ENCODE data around the gene SLC22A13. TPM values are rescaled to one million over a fixed set of nuclear protein-coding genes. Genes with fewer than 3 reads are reported as not detected.
"Not testable (repeated sequence)": the region's sequence is repeated elsewhere in the genome, so short reads cannot be mapped to it uniquely, and the experiment has no call there.

SLC22A13 gene
- total RNA-seq, 1 donor from 2014 or later, result 1.2 TPM

- H3K4me3 Mint-ChIP-seq (ENCODE audit: unreplicated experiment), result no peak overlapping the region
- DNase-seq (ENCODE audit: extremely low spot score, unreplicated experiment), result peak; percentile 44
- no peaks in the 10 kb centered on the region for H3K4me1 Mint-ChIP-seq (ENCODE audit: unreplicated experiment)
- no peaks in the 10 kb centered on the region for H3K9me3 Mint-ChIP-seq (ENCODE audit: unreplicated experiment)
- no peak overlapping the region for H3K27ac Mint-ChIP-seq (ENCODE audit: unreplicated experiment)
- peaks cover 29% of the 10 kb centered on the region for H3K36me3 Mint-ChIP-seq (ENCODE audit: unreplicated experiment)
- H3K27me3 Mint-ChIP-seq (ENCODE audit: unreplicated experiment), result no peaks in the 10 kb centered on the region
- TF ChIP-seq, protein P1, sequence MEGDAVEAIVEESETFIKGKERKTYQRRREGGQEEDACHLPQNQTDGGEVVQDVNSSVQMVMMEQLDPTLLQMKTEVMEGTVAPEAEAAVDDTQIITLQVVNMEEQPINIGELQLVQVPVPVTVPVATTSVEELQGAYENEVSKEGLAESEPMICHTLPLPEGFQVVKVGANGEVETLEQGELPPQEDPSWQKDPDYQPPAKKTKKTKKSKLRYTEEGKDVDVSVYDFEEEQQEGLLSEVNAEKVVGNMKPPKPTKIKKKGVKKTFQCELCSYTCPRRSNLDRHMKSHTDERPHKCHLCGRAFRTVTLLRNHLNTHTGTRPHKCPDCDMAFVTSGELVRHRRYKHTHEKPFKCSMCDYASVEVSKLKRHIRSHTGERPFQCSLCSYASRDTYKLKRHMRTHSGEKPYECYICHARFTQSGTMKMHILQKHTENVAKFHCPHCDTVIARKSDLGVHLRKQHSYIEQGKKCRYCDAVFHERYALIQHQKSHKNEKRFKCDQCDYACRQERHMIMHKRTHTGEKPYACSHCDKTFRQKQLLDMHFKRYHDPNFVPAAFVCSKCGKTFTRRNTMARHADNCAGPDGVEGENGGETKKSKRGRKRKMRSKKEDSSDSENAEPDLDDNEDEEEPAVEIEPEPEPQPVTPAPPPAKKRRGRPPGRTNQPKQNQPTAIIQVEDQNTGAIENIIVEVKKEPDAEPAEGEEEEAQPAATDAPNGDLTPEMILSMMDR (IDR thresholded peaks at IDR 0.05), result no peak
Observed at GRCh38 chr3:38278841-38279240, 13.2 kb downstream of the SLC22A13 start.

- Mint-ChIP-seq H3K9me3 (ENCODE audit: unreplicated experiment) (no peaks in the 10 kb centered on the region), H3K27ac (ENCODE audit: unreplicated experiment) (no peak within 1 kb of the TSS), H3K4me1 (ENCODE audit: unreplicated experiment) (no peaks in the 10 kb centered on the region)
Observed at GRCh38 chr3:38281895-38282686, 16.5 kb downstream of the SLC22A13 start, which contains the start of gene SLC22A14. SLC22A14 (plus strand) TSS chr3:38282294; CDS start chr3:38306027, 23,733 bp downstream.

GRCh38 chr3:38283810-38284755 is 18.5 kb downstream of the SLC22A13 start:
- Mint-ChIP-seq H3K27ac (ENCODE audit: unreplicated experiment) (no peak overlapping the region), H3K4me3 (ENCODE audit: unreplicated experiment) (no peak overlapping the region), H3K4me1 (ENCODE audit: unreplicated experiment) (no peaks in the 10 kb centered on the region), H3K27me3 (ENCODE audit: unreplicated experiment) (no peaks in the 10 kb centered on the region), H3K9me3 (ENCODE audit: unreplicated experiment) (no peaks in the 10 kb centered on the region), H3K36me3 (ENCODE audit: unreplicated experiment) (peaks cover 10% of the 10 kb centered on the region)
- TF ChIP-seq, protein P1 (IDR thresholded peaks at IDR 0.05), result no peak
- no peak for DNase-seq (ENCODE audit: extremely low spot score, unreplicated experiment)

More at GRCh38 chr3:38281895-38282686, 16.5 kb downstream of the SLC22A13 start, which contains the start of gene SLC22A14:
- TF ChIP-seq, protein P1 (IDR thresholded peaks at IDR 0.05), result no peak
- no peaks in the 10 kb centered on the region for H3K27me3 Mint-ChIP-seq (ENCODE audit: unreplicated experiment)
- H3K4me3 Mint-ChIP-seq (ENCODE audit: unreplicated experiment), result no peak within 1 kb of the TSS
- peak; percentile 78 for DNase-seq (ENCODE audit: extremely low spot score, unreplicated experiment)
- peaks cover 21% of the 10 kb centered on the region for H3K36me3 Mint-ChIP-seq (ENCODE audit: unreplicated experiment)

- Mint-ChIP-seq H3K27ac (ENCODE audit: unreplicated experiment) (no peak overlapping the region), H3K4me1 (ENCODE audit: unreplicated experiment) (no peaks in the 10 kb centered on the region), H3K9me3 (ENCODE audit: unreplicated experiment) (no peaks in the 10 kb centered on the region), H3K27me3 (ENCODE audit: unreplicated experiment) (no peaks in the 10 kb centered on the region), H3K4me3 (ENCODE audit: unreplicated experiment) (no peak overlapping the region), H3K36me3 (ENCODE audit: unreplicated experiment) (peaks cover 9% of the 10 kb centered on the region)
- DNase-seq (ENCODE audit: extremely low spot score, unreplicated experiment), result no peak
- TF ChIP-seq, protein P1 (IDR thresholded peaks at IDR 0.05), result no peak
Observed at GRCh38 chr3:38284756-38285150, 19.1 kb downstream of the SLC22A13 start.

DNA sequence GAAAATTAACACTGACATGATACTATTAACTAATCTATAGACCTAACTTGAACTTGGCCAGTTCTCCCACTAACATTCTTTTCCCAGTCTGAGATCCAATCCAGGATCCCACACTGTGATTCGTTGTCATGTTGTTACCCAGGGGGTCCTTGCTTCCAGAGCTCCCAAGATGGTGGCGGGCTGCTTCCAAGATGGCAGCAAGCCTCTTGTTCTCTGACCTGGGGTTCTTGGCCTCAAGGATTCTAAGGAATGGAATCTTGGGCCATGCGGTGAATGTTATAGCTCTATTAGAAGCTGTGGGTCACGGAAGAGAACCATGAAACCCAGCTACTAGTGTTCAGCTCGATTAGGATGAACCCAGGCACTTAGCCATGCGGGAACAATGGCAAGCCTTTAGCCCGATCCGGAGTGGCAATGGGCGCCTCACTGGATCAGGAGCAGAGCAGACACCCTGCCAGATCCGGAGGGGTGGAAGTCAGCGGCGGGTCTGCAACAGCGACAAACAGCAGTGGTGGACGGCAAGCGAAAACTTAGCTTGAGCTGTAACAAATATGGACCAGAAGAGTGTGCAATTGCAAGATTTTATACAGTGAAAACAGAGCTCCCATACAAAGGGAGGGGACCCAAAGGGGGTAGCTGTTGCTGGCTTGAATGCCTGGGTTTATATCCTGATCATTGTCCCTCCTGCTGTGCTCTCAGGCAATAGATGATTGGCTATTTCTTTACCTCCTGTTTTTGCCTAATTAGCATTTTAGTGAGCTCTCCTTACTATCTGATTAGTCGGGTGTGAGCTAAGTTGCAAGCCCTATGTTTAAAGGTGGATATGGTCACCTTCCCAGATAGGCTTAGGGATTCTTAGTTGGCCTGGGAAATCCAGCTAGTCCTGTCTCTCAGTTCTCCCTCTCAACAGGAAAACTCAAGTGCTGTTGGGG is 23.9 kb downstream of the SLC22A13 start:
- not testable (repeated sequence) for H3K36me3 Mint-ChIP-seq (ENCODE audit: unreplicated experiment); H3K4me3 Mint-ChIP-seq (ENCODE audit: unreplicated experiment); H3K27me3 Mint-ChIP-seq (ENCODE audit: unreplicated experiment); H3K27ac Mint-ChIP-seq (ENCODE audit: unreplicated experiment); H3K4me1 Mint-ChIP-seq (ENCODE audit: unreplicated experiment); DNase-seq (ENCODE audit: extremely low spot score, unreplicated experiment); H3K9me3 Mint-ChIP-seq (ENCODE audit: unreplicated experiment)

- H3K9me3 Mint-ChIP-seq (ENCODE audit: unreplicated experiment); H3K27me3 Mint-ChIP-seq (ENCODE audit: unreplicated experiment); DNase-seq (ENCODE audit: extremely low spot score, unreplicated experiment); H3K36me3 Mint-ChIP-seq (ENCODE audit: unreplicated experiment); H3K4me3 Mint-ChIP-seq (ENCODE audit: unreplicated experiment); H3K4me1 Mint-ChIP-seq (ENCODE audit: unreplicated experiment); H3K27ac Mint-ChIP-seq (ENCODE audit: unreplicated experiment): not testable (repeated sequence)
Observed at GRCh38 chr3:38297053-38297452, 31.4 kb downstream of the SLC22A13 start.

Measured in osteocyte (in vitro differentiated cells).